HG02610 (cell line): ENCODE data around the gene REEP2.
A peak's percentile ranks its signal among the peaks of the same experiment; 100 is the strongest.
"Not testable (repeated sequence)": the region's sequence is repeated elsewhere in the genome, so short reads cannot be mapped to it uniquely, and the experiment has no call there.

Experiments
- ATAC-seq: cut with Tn5 transposase; IDR thresholded peaks from one replicate; pipeline ENCODE4 v1.9.1; 2021; ENCODE audit warnings: mild to moderate bottlenecking, moderate library complexity; ENCODE audit not compliant: unreplicated experiment

The REEP2 gene

DNA sequence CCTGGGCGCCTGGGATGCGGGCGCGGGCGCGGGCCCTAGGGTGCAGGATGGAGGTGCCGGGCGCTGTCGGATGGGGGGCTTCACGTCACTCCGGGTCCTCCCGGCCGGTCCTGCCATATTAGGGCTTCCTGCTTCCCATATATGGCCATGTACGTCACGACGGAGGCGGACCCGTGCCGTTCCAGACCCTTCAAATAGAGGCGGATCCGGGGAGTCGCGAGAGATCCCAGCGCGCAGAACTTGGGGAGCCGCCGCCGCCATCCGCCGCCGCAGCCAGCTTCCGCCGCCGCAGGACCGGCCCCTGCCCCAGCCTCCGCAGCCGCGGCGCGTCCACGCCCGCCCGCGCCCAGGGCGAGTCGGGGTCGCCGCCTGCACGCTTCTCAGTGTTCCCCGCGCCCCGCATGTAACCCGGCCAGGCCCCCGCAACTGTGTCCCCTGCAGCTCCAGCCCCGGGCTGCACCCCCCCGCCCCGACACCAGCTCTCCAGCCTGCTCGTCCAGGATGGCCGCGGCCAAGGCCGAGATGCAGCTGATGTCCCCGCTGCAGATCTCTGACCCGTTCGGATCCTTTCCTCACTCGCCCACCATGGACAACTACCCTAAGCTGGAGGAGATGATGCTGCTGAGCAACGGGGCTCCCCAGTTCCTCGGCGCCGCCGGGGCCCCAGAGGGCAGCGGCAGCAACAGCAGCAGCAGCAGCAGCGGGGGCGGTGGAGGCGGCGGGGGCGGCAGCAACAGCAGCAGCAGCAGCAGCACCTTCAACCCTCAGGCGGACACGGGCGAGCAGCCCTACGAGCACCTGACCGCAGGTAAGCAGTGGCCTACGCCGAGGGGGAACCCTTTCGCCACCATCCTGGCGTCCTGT is 26.6 kb downstream of the REEP2 start, which contains the start of gene EGR1:
EGR1 (plus strand) TSS at position 219 of the 864 bp plus-strand sequence; CDS start at position 502, 283 bp downstream.
- ATAC-seq: peak; percentile 52

- no peak for ATAC-seq
Observed at GRCh38 chr5:138466125-138466899, 27.5 kb downstream of the REEP2 start.

DNA sequence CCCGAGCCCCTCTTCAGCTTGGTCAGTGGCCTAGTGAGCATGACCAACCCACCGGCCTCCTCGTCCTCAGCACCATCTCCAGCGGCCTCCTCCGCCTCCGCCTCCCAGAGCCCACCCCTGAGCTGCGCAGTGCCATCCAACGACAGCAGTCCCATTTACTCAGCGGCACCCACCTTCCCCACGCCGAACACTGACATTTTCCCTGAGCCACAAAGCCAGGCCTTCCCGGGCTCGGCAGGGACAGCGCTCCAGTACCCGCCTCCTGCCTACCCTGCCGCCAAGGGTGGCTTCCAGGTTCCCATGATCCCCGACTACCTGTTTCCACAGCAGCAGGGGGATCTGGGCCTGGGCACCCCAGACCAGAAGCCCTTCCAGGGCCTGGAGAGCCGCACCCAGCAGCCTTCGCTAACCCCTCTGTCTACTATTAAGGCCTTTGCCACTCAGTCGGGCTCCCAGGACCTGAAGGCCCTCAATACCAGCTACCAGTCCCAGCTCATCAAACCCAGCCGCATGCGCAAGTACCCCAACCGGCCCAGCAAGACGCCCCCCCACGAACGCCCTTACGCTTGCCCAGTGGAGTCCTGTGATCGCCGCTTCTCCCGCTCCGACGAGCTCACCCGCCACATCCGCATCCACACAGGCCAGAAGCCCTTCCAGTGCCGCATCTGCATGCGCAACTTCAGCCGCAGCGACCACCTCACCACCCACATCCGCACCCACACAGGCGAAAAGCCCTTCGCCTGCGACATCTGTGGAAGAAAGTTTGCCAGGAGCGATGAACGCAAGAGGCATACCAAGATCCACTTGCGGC is 28.2 kb downstream of the REEP2 start:
- ATAC-seq: no peak

DNA sequence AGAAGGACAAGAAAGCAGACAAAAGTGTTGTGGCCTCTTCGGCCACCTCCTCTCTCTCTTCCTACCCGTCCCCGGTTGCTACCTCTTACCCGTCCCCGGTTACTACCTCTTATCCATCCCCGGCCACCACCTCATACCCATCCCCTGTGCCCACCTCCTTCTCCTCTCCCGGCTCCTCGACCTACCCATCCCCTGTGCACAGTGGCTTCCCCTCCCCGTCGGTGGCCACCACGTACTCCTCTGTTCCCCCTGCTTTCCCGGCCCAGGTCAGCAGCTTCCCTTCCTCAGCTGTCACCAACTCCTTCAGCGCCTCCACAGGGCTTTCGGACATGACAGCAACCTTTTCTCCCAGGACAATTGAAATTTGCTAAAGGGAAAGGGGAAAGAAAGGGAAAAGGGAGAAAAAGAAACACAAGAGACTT is 28.9 kb downstream of the REEP2 start:
- ATAC-seq: no peak

GRCh38 chr5:138468133-138468965 is 29.5 kb downstream of the REEP2 start:
- ATAC-seq: no peak

GRCh38 chr5:138468966-138469539 is 30.2 kb downstream of the REEP2 start:
- no peak for ATAC-seq

DNA sequence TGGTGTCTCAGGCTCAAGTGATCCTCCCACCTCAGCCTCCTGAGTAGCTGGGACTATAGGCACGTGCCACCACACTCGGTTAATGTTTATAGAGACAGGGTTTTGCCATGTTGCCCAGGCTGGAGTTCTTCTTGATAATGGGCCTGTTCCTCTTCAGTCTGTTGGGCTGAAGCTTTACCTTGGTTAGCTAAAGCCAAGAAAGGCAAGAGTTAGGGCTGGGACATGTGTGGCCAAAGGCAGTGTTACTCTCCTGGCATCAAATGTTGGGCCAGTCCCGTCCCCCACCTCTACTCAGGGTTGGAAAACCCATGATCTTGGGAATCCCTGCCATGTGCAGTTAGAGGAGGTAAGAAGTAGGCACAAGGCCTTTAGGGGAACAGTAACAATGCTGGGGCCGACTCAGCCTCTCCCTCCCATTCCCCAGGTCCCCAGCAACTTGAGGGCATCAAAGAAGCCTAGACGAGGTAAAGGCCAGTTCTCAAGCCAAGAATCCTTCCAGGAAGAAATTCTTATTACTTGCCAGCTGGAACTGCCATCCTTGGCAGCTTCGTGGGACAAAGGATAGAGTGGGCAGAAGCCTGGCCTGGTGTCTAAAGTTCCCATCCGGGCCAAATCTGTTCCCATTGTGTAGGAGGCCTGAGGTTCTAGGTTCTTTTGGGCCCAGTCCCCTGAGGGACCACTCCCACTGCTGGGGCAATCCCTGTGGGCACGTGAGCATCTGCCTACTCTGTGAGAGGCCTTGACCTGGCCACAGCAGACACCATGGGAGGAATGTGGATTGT is 30.9 kb downstream of the REEP2 start:
- ATAC-seq: no peak

DNA sequence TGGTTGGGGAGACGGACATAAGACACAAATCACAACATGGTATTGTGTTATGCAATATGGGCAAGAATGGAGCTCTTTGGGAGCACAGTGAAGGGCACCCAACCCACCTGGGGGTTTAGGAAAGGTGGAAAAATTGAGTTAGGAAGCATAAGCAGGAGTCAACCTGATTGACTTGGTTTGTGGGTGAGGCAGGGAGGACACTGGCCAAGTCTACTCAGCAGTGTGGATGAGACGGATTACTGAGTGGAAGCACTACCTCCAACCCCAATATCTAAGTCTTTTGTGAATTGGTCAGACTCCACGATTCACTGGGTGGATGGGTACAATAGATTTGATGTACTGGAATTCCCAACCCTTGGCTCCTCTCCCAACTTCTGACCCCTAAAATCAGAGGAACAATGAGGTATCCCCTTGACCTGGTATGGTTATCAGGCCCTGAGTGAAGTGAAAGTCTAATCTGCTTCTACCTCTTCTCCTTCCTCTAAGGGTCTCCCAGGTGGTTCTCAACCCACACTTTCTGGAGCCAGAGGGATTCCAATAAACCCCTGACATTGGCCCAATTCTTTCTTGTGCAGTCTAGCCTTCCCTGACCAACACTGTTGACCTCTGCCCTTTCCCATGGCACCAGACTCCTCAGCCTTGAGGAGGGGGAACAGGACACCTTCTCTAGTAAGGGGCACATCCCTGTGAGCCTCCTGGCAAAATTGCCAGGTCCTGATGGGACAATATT is 31.6 kb downstream of the REEP2 start:
- no peak for ATAC-seq

GRCh38 chr5:138471052-138471361 is 32.1 kb downstream of the REEP2 start:
- no peak for ATAC-seq

DNA sequence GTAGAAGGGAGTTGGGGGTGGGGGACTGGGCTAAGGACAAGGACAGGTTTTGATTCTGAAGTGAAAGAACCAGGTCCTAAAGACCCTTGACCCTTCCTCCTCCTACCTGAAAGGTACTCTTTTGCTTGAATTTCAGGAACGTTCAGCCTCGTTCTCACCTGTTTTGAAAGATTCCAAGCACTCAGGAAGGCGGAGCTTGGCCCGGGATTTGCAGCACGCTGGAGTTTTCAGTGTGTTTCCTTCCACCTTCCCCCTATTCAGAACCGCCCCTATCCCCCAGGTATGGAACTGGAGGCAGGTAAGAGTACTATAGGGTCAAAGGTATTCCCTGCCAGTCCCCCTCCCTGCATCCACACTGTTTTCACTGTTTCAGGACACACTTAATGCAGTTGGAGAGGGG is 33.5 kb downstream of the REEP2 start:
- ATAC-seq: no peak

GRCh38 chr5:138473151-138473550 is 34.3 kb downstream of the REEP2 start:
- not testable (repeated sequence) for ATAC-seq

DNA sequence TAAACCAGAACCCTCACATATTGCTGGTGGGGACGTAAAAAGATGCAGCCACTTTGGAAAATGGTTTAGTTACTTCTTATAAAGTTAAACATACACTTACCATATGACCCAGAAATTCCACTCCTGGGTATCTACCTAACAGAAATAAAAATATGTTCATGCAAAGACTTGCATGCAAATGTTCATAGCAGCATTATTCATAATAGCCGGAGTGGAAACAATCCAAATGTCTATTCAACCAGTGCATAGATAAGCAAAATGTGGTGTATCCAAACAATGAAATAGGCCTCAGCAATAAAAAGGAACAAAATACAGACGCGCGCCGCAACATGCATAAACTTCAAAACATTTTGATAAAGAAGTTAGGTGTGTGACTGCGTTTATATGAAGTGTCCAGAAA is 38.1 kb downstream of the REEP2 start:
- no peak for ATAC-seq

- no peak for ATAC-seq
Observed at GRCh38 chr5:138482638-138483037, 43.8 kb downstream of the REEP2 start.

DNA sequence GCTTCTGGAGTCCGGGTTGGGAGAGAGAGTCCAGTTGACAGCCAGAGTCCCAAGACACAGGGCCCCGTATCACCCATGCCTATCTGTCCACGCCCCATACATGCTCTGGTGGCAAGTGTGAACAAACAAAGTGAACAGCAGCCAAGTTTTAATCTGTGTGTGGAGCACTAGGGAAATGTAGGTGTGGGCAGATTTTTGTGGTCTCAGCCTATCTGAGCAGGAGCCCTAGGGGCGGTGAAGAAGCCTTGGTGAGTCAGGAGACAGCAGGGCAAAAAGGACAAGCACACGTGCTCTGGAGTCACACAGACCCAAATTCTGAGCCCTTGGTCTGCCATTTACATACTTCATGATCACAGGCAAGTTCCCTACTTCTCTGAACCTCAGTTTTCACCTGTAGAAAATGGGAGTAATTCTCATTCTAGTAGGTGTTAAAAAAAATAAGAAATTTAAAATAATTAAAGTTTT is 49.7 kb downstream of the REEP2 start:
- ATAC-seq: no peak

- no peak for ATAC-seq
Observed at GRCh38 chr5:138489683-138490061, 50.8 kb downstream of the REEP2 start.

- ATAC-seq: no peak
Observed at GRCh38 chr5:138490648-138491283, 51.9 kb downstream of the REEP2 start.

DNA sequence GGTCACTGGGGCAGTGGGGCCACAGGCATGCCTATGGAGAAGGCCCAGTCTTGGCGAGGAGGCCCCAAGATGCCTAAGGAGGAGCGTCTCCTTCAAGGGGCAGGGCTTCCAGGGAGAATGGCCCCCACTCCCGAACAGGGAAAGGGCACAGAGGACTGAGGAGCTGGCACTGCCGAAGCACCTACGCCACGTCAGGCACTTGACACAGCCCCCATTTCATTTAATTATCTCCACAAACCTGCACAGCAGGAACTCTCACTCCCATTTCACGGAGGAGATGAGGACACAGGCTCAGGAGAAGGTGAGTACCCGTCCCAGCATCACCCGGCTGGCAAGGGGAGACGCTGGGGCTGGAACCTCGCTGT is 52.4 kb downstream of the REEP2 start:
- no peak for ATAC-seq
